NCI-H226 (cell line): ENCODE results near the gene CYP3A5.

ENCODE experiments used
- DNase-seq: peaks from one replicate; pipeline ENCODE4 v3.0.0-alpha.2; 2015

Gene CYP3A5

DNA sequence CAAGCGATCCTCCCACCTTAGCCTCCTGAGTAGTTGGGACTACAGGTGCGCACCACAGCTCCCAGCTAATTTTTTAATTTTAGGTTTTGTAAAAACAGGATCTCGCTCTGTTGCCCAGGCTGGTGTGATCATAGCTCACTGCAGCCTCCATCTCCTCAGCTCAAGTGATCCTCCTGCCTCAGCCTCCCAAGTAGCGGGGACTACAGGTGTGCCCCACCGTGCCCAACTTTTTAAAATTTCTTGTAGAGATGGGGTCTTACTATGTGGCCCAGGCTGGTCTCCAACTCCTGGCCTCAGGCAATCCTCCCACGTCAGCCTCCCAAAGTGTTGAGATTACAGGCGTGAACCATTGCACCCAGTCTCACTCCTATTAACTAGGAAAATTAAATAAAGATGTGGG, 74.3 kb downstream of the CYP3A5 start:
- DNase-seq, result no peak

DNA sequence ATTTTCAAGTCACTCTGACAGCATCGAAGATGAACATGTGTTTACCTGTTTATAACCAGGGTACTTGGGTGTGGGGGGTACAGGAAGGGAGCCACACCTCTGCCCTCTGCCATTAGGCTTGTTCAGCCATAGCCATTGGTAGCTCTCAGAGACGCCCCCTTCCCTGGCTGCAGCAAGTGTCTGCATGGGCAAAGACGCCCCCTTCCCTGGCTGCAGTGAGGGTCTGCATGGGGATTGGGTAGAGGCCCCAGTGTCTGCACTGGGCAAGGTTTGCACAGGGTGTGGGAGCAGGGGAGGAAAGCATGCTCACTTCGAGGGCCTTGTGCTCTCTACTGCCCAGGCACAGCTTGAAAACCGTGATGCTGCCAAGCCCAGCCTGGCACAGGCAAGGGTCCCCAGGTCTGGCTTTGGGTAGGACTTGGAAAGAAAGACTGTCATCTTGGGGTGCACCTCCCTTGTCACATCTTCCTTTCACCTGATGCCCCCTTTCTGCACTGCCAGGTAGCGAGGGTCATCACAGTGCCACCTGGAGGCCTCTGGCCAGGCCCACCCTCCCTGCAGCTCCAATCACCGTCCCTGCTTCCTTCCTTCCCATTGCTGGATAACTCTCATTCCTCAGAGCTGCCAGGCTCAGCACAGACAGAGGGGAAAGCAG, 78.0 kb downstream of the CYP3A5 start:
- no peak for DNase-seq

DNA sequence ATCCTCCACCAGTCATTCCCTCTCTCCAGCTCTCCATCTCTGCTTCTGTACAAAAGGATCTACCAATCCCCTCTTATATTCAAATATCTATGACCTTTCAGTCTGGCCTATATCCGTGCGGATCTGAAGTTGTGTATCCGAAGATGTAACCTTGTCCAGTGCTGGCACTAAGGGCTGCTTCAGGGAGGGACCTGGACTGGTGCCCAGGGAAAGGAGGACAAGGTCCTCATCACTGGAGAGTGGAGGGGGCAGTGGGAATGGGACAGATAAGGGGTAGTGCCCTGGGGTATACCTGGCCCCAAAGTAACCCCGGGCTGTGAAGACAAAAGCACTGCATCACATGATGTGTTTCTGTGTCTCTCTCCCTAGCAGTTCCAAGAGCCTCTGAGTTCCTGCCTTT, 80.0 kb downstream of the CYP3A5 start:
- no peak for DNase-seq
